Measurements from ENCODE around the gene CDH23. TPM values are rescaled to one million over a fixed set of nuclear protein-coding genes. Genes with fewer than 3 reads are reported as not detected.

CDH23 gene
- total RNA-seq, 1 donor from 2014 or later, result 0.29 TPM

GRCh38 chr10:71392791-71393781, 3.6 kb upstream of the CDH23 start:
- ATAC-seq (ENCODE audit: low read depth), result no peak
- intact Hi-C loops (cut with micrococcal nuclease), result no loop called here
- H3K36me3 Mint-ChIP-seq (ENCODE audit: low read depth), result no peaks in the 10 kb centered on the region
- no peak for TF ChIP-seq CTCF (IDR thresholded peaks at IDR 0.05)
- H3K9me3 Mint-ChIP-seq, result no peaks in the 10 kb centered on the region
- DNase-seq, result no peak
- H3K27me3 Mint-ChIP-seq, result peaks cover 47% of the 10 kb centered on the region
- ChIA-PET CTCF (interaction anchor here (1.1 kb wide), 1 partner anchor 9 kb away, joined by 4 read pairs; no protein-coding TSS in a partner anchor), POLR2A (no interaction called here)
- H3K27ac Mint-ChIP-seq, result no peak overlapping the region
- H3K4me3 Mint-ChIP-seq, result no peak overlapping the region
- peaks cover 8% of the 10 kb centered on the region for H3K4me1 Mint-ChIP-seq

- CTCF ChIA-PET, result interaction anchor here (2.3 kb wide), 1 partner anchor 314 kb away, joined by 13 read pairs; no protein-coding TSS in a partner anchor
- no peaks in the 10 kb centered on the region for H3K9me3 Mint-ChIP-seq
- no peak overlapping the region for H3K4me3 Mint-ChIP-seq
- TF ChIP-seq CTCF (IDR thresholded peaks at IDR 0.05), result no peak
- intact Hi-C loops (cut with micrococcal nuclease), result no loop called here
- H3K27ac Mint-ChIP-seq, result no peak overlapping the region
- POLR2A ChIA-PET, result no interaction called here
- H3K27me3 Mint-ChIP-seq, result peaks cover 51% of the 10 kb centered on the region
- no peak for ATAC-seq (ENCODE audit: low read depth)
- peaks cover 8% of the 10 kb centered on the region for H3K4me1 Mint-ChIP-seq
- no peak for DNase-seq
- no peaks in the 10 kb centered on the region for H3K36me3 Mint-ChIP-seq (ENCODE audit: low read depth)
Measured at GRCh38 chr10:71393841-71394475, 2.8 kb upstream of the CDH23 start.

GRCh38 chr10:71394926-71395562, 1.7 kb upstream of the CDH23 start:
- no peak overlapping the region for H3K4me3 Mint-ChIP-seq
- no peak for ATAC-seq (ENCODE audit: low read depth)
- no peaks in the 10 kb centered on the region for H3K9me3 Mint-ChIP-seq
- intact Hi-C loops (cut with micrococcal nuclease), result loop anchor here (5.0 kb wide), 2 partner anchors 102 to 417 kb away; no protein-coding TSS in a partner anchor
- TF ChIP-seq CTCF (IDR thresholded peaks at IDR 0.05), result no peak
- POLR2A ChIA-PET, result interaction anchor here (0.5 kb wide), 1 partner anchor 1319 kb away, joined by 4 read pairs; no protein-coding TSS in a partner anchor
- peaks cover 8% of the 10 kb centered on the region for H3K4me1 Mint-ChIP-seq
- CTCF ChIA-PET, result interaction anchor here (0.7 to 2.9 kb wide), 7 partner anchors 10 to 313 kb away, joined by 3 to 20 read pairs (median 3); no protein-coding TSS in a partner anchor
- DNase-seq, result no peak
- peaks cover 53% of the 10 kb centered on the region for H3K27me3 Mint-ChIP-seq
- H3K36me3 Mint-ChIP-seq (ENCODE audit: low read depth), result no peaks in the 10 kb centered on the region
- H3K27ac Mint-ChIP-seq, result no peak overlapping the region

GRCh38 chr10:71395621-71396020, 1.1 kb upstream of the CDH23 start:
- POLR2A ChIA-PET, result interaction anchor here (0.5 to 1.9 kb wide), 3 partner anchors 19 to 1319 kb away, joined by 4 to 9 read pairs (median 7); no protein-coding TSS in a partner anchor
- CTCF ChIA-PET, result interaction anchor here (0.7 to 2.9 kb wide), 11 partner anchors 10 to 313 kb away, joined by 3 to 20 read pairs (median 3); no protein-coding TSS in a partner anchor
- Mint-ChIP-seq H3K27me3 (peaks cover 56% of the 10 kb centered on the region), H3K4me1 (peaks cover 8% of the 10 kb centered on the region), H3K36me3 (ENCODE audit: low read depth) (no peaks in the 10 kb centered on the region), H3K9me3 (no peaks in the 10 kb centered on the region), H3K4me3 (peak overlapping the region; percentile 78), H3K27ac (no peak overlapping the region)
- TF ChIP-seq CTCF (IDR thresholded peaks at IDR 0.05), result no peak
- intact Hi-C loops (cut with micrococcal nuclease), result loop anchor here (1.0 to 5.0 kb wide), 5 partner anchors 23 to 417 kb away; no protein-coding TSS in a partner anchor
- DNase-seq (no peak), ATAC-seq (ENCODE audit: low read depth) (no peak)

Data from activated B cell treated with CpG ODN at 0.5 μM for 24 hours (primary cell).